Measurements from ENCODE around the gene LZTR1.

Gene LZTR1

GRCh38 chr22:21015466-21016006 is 33.4 kb downstream of the LZTR1 start:
- DNase-seq (ENCODE audit: low read depth, low spot score), result no peak

- no peak for DNase-seq (ENCODE audit: low read depth, low spot score)
Observed at GRCh38 chr22:21016644-21017420, 34.7 kb downstream of the LZTR1 start.

GRCh38 chr22:21018314-21018713 is 36.2 kb downstream of the LZTR1 start:
- DNase-seq (ENCODE audit: low read depth, low spot score), result no peak

- no peak for DNase-seq (ENCODE audit: low read depth, low spot score)
Observed at GRCh38 chr22:21020802-21021429, 38.8 kb downstream of the LZTR1 start.

- no peak for DNase-seq (ENCODE audit: low read depth, low spot score)
Observed at GRCh38 chr22:21022507-21022906, 40.4 kb downstream of the LZTR1 start.

- DNase-seq (ENCODE audit: low read depth, low spot score), result no peak
Observed at GRCh38 chr22:21022955-21023614, 41.0 kb downstream of the LZTR1 start.

GRCh38 chr22:21025266-21025665 is 43.2 kb downstream of the LZTR1 start:
- no peak for DNase-seq (ENCODE audit: low read depth, low spot score)

GRCh38 chr22:21025763-21026755 is 44.0 kb downstream of the LZTR1 start:
- DNase-seq (ENCODE audit: low read depth, low spot score), result no peak

- no peak for DNase-seq (ENCODE audit: low read depth, low spot score)
Observed at GRCh38 chr22:21026783-21027692, 44.9 kb downstream of the LZTR1 start.

GRCh38 chr22:21028277-21029251 is 46.5 kb downstream of the LZTR1 start:
- no peak for DNase-seq (ENCODE audit: low read depth, low spot score)

GRCh38 chr22:21029486-21030025 is 47.5 kb downstream of the LZTR1 start:
- DNase-seq (ENCODE audit: low read depth, low spot score), result no peak

GRCh38 chr22:21030032-21030431 is 47.9 kb downstream of the LZTR1 start:
- DNase-seq (ENCODE audit: low read depth, low spot score), result no peak

GRCh38 chr22:21030621-21031544 is 48.8 kb downstream of the LZTR1 start:
- DNase-seq (ENCODE audit: low read depth, low spot score), result no peak

GRCh38 chr22:21031545-21032036 is 49.5 kb downstream of the LZTR1 start:
- no peak for DNase-seq (ENCODE audit: low read depth, low spot score)

GRCh38 chr22:21032037-21032867 is 50.2 kb downstream of the LZTR1 start, which contains the start of gene SLC7A4:
SLC7A4 (minus strand) TSS chr22:21032561; CDS start chr22:21031812, 749 bp downstream.
- DNase-seq (ENCODE audit: low read depth, low spot score), result no peak

Measured in smooth muscle cell of the brain vasculature (primary cell).